Trophoblast cell (in vitro differentiated cells and primary cell): ENCODE data around the gene IL17RE.
"Not testable (repeated sequence)": the region's sequence is repeated elsewhere in the genome, so short reads cannot be mapped to it uniquely, and the experiment has no call there.

Experiments
- DNase-seq, 2 donors: peaks; one replicate each; pipeline ENCODE4 v3.0.0-alpha.2; 2016
- H2AFZ ChIP-seq: 2 replicates; pipeline ENCODE4 v1.6.1; 2013; ENCODE audit warnings: low read length, moderate library complexity, mild to moderate bottlenecking; ENCODE audit not compliant: insufficient read depth, poor library complexity
- H2AK5ac ChIP-seq: 2 replicates; pipeline ENCODE4 v1.6.1; 2013; ENCODE audit warnings: mild to moderate bottlenecking, low read length
- H2BK120ac ChIP-seq: 2 replicates; pipeline ENCODE4 v1.6.1; 2013; ENCODE audit warnings: low read length, mild to moderate bottlenecking, moderate library complexity; ENCODE audit not compliant: insufficient read depth, poor library complexity
- H2BK12ac ChIP-seq: 2 replicates; pipeline ENCODE4 v1.6.1; 2013; ENCODE audit warnings: mild to moderate bottlenecking, low read length, moderate library complexity
- H2BK5ac ChIP-seq: 2 replicates; pipeline ENCODE4 v1.6.1; 2013; ENCODE audit warnings: low read length, low read depth, moderate library complexity, mild to moderate bottlenecking; ENCODE audit not compliant: poor library complexity
- H3K14ac ChIP-seq: 2 replicates; pipeline ENCODE4 v1.6.1; 2013; ENCODE audit warnings: mild to moderate bottlenecking, low read length
- H3K18ac ChIP-seq: 2 replicates; pipeline ENCODE4 v1.6.1; 2013; ENCODE audit warnings: mild to moderate bottlenecking, low read length
- H3K23ac ChIP-seq: 2 replicates; pipeline ENCODE4 v1.6.1; 2013; ENCODE audit warnings: low read length
- H3K27ac ChIP-seq: 2 replicates; pipeline ENCODE4 v1.5.1; 2013; ENCODE audit warnings: low read depth, mild to moderate bottlenecking, inconsistent platforms, low read length, moderate library complexity
- H3K27me3 ChIP-seq: 2 replicates; pipeline ENCODE4 v1.6.1; 2013; ENCODE audit warnings: inconsistent platforms, mild to moderate bottlenecking, low read length, moderate library complexity; ENCODE audit not compliant: insufficient read depth
- H3K36me3 ChIP-seq, 2 experiments: 1 replicate in 1 of 2; 2 replicates in 1 of 2; pipeline ENCODE4 v1.6.1; 2013; ENCODE audit warnings: low read length in 2 of 2, mild to moderate bottlenecking in 2 of 2, moderate library complexity in 1 of 2; ENCODE audit not compliant: insufficient read depth in 2 of 2, control insufficient read depth in 1 of 2
- H3K4ac ChIP-seq: 2 replicates; pipeline ENCODE4 v1.6.1; 2013; ENCODE audit warnings: low read depth, mild to moderate bottlenecking, low read length, moderate library complexity
- H3K4me1 ChIP-seq, 2 experiments: 1 replicate in 1 of 2; 2 replicates in 1 of 2; pipeline ENCODE4 v1.6.1; 2013; ENCODE audit warnings: low read length in 2 of 2, mild to moderate bottlenecking in 2 of 2, moderate library complexity in 1 of 2; ENCODE audit not compliant: insufficient read depth in 2 of 2, control insufficient read depth in 1 of 2
- H3K4me2 ChIP-seq: 2 replicates; pipeline ENCODE4 v1.6.1; 2013; ENCODE audit warnings: inconsistent platforms, mild to moderate bottlenecking, low read length, moderate library complexity
- H3K4me3 ChIP-seq: 2 replicates; pipeline ENCODE4 v1.5.1; 2013; ENCODE audit warnings: mild to moderate bottlenecking, low read depth, low read length, inconsistent platforms
- H3K79me1 ChIP-seq: one replicate; pipeline ENCODE4 v1.6.1; 2013; ENCODE audit warnings: low read length
- H3K79me2 ChIP-seq: 2 replicates; pipeline ENCODE4 v1.6.1; 2013; ENCODE audit warnings: low read length, mild to moderate bottlenecking; ENCODE audit not compliant: control insufficient read depth, insufficient read depth, poor library complexity
- H3K9ac ChIP-seq: 2 replicates; pipeline ENCODE4 v1.6.1; 2013; ENCODE audit warnings: mild to moderate bottlenecking, low read length
- H3K9me3 ChIP-seq: 2 replicates; pipeline ENCODE4 v1.6.1; 2013; ENCODE audit warnings: low read depth, mild to moderate bottlenecking, control low read depth, inconsistent platforms, low read length; ENCODE audit not compliant: insufficient read depth
- H4K12ac ChIP-seq: 2 replicates; pipeline ENCODE4 v1.6.1; 2013; ENCODE audit warnings: low read depth, mild to moderate bottlenecking, low read length, moderate library complexity
- H4K8ac ChIP-seq: 2 replicates; pipeline ENCODE4 v1.6.1; 2013; ENCODE audit warnings: low read depth, mild to moderate bottlenecking, low read length, moderate library complexity
- H4K91ac ChIP-seq: one replicate; pipeline ENCODE4 v1.6.1; 2013; ENCODE audit warnings: low read depth, mild to moderate bottlenecking, low read length, moderate library complexity
- WGBS: extraction: QIAGEN DNeasy Blood & Tissue Kit; methylation state at CpG from one replicate; pipeline ENCODE4 v1.1.7; 2013; ENCODE audit warnings: missing lambda C conversion rate; ENCODE audit not compliant: insufficient read length, insufficient coverage; ENCODE audit errors: extremely low coverage; 5-methylcytosine and 5-hydroxymethylcytosine counted together

Gene IL17RE

GRCh38 chr3:9900965-9901415 lies 1.7 kb upstream of the IL17RE start:
- H3K4me2 ChIP-seq, H3K23ac ChIP-seq, H3K18ac ChIP-seq, H2AK5ac ChIP-seq, H2BK5ac ChIP-seq, H3K9ac ChIP-seq, H3K27me3 ChIP-seq, H3K79me2 ChIP-seq, H4K91ac ChIP-seq, DNase-seq, H3K79me1 ChIP-seq, H3K4me3 ChIP-seq, H4K8ac ChIP-seq, H2AFZ ChIP-seq, H3K36me3 ChIP-seq, H3K14ac ChIP-seq, H4K12ac ChIP-seq, H3K4ac ChIP-seq, H3K9me3 ChIP-seq, H2BK120ac ChIP-seq, H3K27ac ChIP-seq, H2BK12ac ChIP-seq: not testable (repeated sequence)
- WGBS = no CpG with 5 or more reads among the region's 6 CpGs
- H3K4me1 ChIP-seq = peaks cover 13 to 21% of the 10 kb centered on the region in 2 experiments

GRCh38 chr3:9901967-9902366 lies 681 bp upstream of the IL17RE start:
- no peak overlapping the region for H3K18ac ChIP-seq
- peaks cover 6% of the 10 kb centered on the region for H3K79me1 ChIP-seq
- H3K4me1 ChIP-seq = peaks cover 13 to 21% of the 10 kb centered on the region in 2 experiments
- no peak overlapping the region for H3K4ac ChIP-seq
- no peak overlapping the region for H2AFZ ChIP-seq
- H3K4me3 ChIP-seq = no peak overlapping the region
- no CpG with 5 or more reads among the region's 5 CpGs for WGBS
- DNase-seq = no peak
- H4K91ac ChIP-seq = peak overlapping the region; percentile 45
- H2BK12ac ChIP-seq = no peak overlapping the region
- H2AK5ac ChIP-seq = no peak overlapping the region
- H4K12ac ChIP-seq = no peak overlapping the region
- H3K27ac ChIP-seq = no peak overlapping the region
- peaks cover 0 to 2% of the 10 kb centered on the region in 2 experiments for H3K36me3 ChIP-seq
- peaks cover 3% of the 10 kb centered on the region for H3K79me2 ChIP-seq
- no peak overlapping the region for H3K23ac ChIP-seq
- H3K4me2 ChIP-seq = no peak overlapping the region
- H2BK120ac ChIP-seq = no peak overlapping the region
- no peaks in the 10 kb centered on the region for H3K27me3 ChIP-seq
- H3K9me3 ChIP-seq = no peaks in the 10 kb centered on the region
- H3K9ac ChIP-seq = no peak overlapping the region
- no peak overlapping the region for H2BK5ac ChIP-seq
- no peak overlapping the region for H3K14ac ChIP-seq
- H4K8ac ChIP-seq = no peak overlapping the region

GRCh38 chr3:9903238-9903624 lies 583 bp downstream of the IL17RE start:
- Histone ChIP-seq H4K91ac (peak overlapping the region; percentile 80), H3K4me3 (no peak overlapping the region), H3K79me1 (peaks cover 6% of the 10 kb centered on the region), H2BK5ac (peak overlapping the region; percentile 10), H3K4me1 (peaks cover 13 to 19% of the 10 kb centered on the region in 2 experiments), H3K9ac (no peak overlapping the region), H3K4ac (peak overlapping the region; percentile 49), H3K36me3 (peaks cover 0 to 2% of the 10 kb centered on the region in 2 experiments), H2BK120ac (peak overlapping the region; percentile 73), H2BK12ac (peak overlapping the region; percentile 24), H3K9me3 (no peaks in the 10 kb centered on the region), H2AFZ (peak overlapping the region; percentile 51), H3K4me2 (peak overlapping the region; percentile 42), H4K12ac (no peak overlapping the region), H3K18ac (peak overlapping the region; percentile 48), H3K23ac (no peak overlapping the region), H3K27ac (no peak overlapping the region), H3K27me3 (no peaks in the 10 kb centered on the region), H4K8ac (peak overlapping the region; percentile 49), H2AK5ac (no peak overlapping the region), H3K14ac (peak overlapping the region; percentile 58), H3K79me2 (peaks cover 3% of the 10 kb centered on the region)
- WGBS = no CpG with 5 or more reads among the region's 4 CpGs
- no peak for DNase-seq

GRCh38 chr3:9903904-9904303 lies 1.3 kb downstream of the IL17RE start:
- H4K12ac ChIP-seq = no peak overlapping the region
- H2BK120ac ChIP-seq = no peak overlapping the region
- no peak overlapping the region for H3K27ac ChIP-seq
- peak overlapping the region; percentile 19 for H2BK5ac ChIP-seq
- peak overlapping the region; percentile 54 for H2BK12ac ChIP-seq
- no CpG with 5 or more reads among the region's 4 CpGs for WGBS
- no peaks in the 10 kb centered on the region for H3K9me3 ChIP-seq
- H3K79me1 ChIP-seq = peaks cover 6% of the 10 kb centered on the region
- H4K8ac ChIP-seq = no peak overlapping the region
- peaks cover 3% of the 10 kb centered on the region for H3K79me2 ChIP-seq
- H3K14ac ChIP-seq = peak overlapping the region; percentile 41
- no peak overlapping the region for H2AFZ ChIP-seq
- peak overlapping the region; percentile 50 for H4K91ac ChIP-seq
- peak overlapping the region; percentile 89 for H2AK5ac ChIP-seq
- H3K4me2 ChIP-seq = no peak overlapping the region
- no peak for DNase-seq
- H3K4me3 ChIP-seq = no peak overlapping the region
- H3K18ac ChIP-seq = no peak overlapping the region
- no peak overlapping the region for H3K9ac ChIP-seq
- H3K36me3 ChIP-seq = peaks cover 0 to 2% of the 10 kb centered on the region in 2 experiments
- peaks cover 13 to 19% of the 10 kb centered on the region in 2 experiments for H3K4me1 ChIP-seq
- H3K27me3 ChIP-seq = no peaks in the 10 kb centered on the region
- H3K23ac ChIP-seq = no peak overlapping the region
- peak overlapping the region; percentile 33 for H3K4ac ChIP-seq
